HepG2 (cell line): ENCODE data around the gene CYB5R3. TPM values are rescaled to one million over a fixed set of nuclear protein-coding genes. Genes with fewer than 3 reads are reported as not detected.

Experiments
- ADNP ChIP-seq: sonication (generic); formaldehyde crosslinking; IDR thresholded peaks from 2 replicates; pipeline ENCODE4 v1.4.0; 2020; ENCODE audit warnings: missing genetic modification reagents
- FOXO1 ChIP-seq: sonication (generic); formaldehyde crosslinking; IDR thresholded peaks from 2 replicates; pipeline ENCODE4 v1.4.0; 2020; ENCODE audit warnings: missing genetic modification reagents
- MAF1 ChIP-seq: sonication (generic); formaldehyde crosslinking; IDR thresholded peaks from 2 replicates; pipeline ENCODE4 v1.5.0; 2020; ENCODE audit warnings: missing genetic modification reagents, borderline replicate concordance
- NCOA2 ChIP-seq: sonication (generic); formaldehyde crosslinking; IDR thresholded peaks from 2 replicates; pipeline ENCODE4 v1.8.0; 2022; ENCODE audit warnings: inconsistent platforms
- SIN3A ChIP-seq: IDR thresholded peaks from 2 replicates; pipeline ENCODE4 v1.6.1; 2011; ENCODE audit warnings: low read depth, mild to moderate bottlenecking, control low read depth, low read length, borderline replicate concordance
- ZBTB7B ChIP-seq: sonication (generic); formaldehyde crosslinking; IDR thresholded peaks from 2 replicates; pipeline ENCODE4 v1.4.0; 2020; ENCODE audit warnings: missing genetic modification reagents
- ZNF282 ChIP-seq: fragments of 450-650 bp; IDR thresholded peaks from 2 replicates; pipeline ENCODE4 v1.6.1; 2018; ENCODE audit not compliant: partially characterized antibody
- ZNF790 ChIP-seq: sonication (generic); formaldehyde crosslinking; IDR thresholded peaks from 2 replicates; pipeline ENCODE4 v1.8.0; 2022; ENCODE audit warnings: missing genetic modification reagents, mild to moderate bottlenecking, borderline replicate concordance
- polyA plus RNA-seq, 8 experiments: library from polyadenylated mRNA; depleted of rRNA in 3 of 8; stranded (reverse) in 7 of 8; unstranded in 1 of 8; fragments of >200 nt; fragmentation: Illumina TruSeq in 4 of 8; extraction: Trizol in 4 of 8; gene quantifications; 2 replicates each; pipeline versions ENCODE4 v1.2.1 to v1.2.3, GENCODE V29; 2011 to 2016; ENCODE audit warnings: low read depth in 4 of 8, missing spikeins in 1 of 8, mixed read lengths in 1 of 8; ENCODE audit not compliant: insufficient read depth in 1 of 8
- total RNA-seq, 5 experiments: library from RNA; depleted of rRNA; stranded (reverse); fragments of >200 nt; fragmentation: Illumina TruSeq; extraction: Trizol; gene quantifications; 2 replicates each; pipeline ENCODE4 v1.2.3, GENCODE V29; 2016; ENCODE audit warnings: low read depth in 1 of 5
- TF ChIP-seq, protein P1 (sequence below): sonication (generic); formaldehyde crosslinking; IDR thresholded peaks from 2 replicates; pipeline ENCODE4 v1.9.0; 2021; ENCODE audit warnings: mild to moderate bottlenecking, missing genetic modification reagents
- TF ChIP-seq, protein P2 (sequence below): sonication (generic); formaldehyde crosslinking; IDR thresholded peaks from 2 replicates; pipeline ENCODE4 v1.5.0; 2020; ENCODE audit warnings: mild to moderate bottlenecking, missing genetic modification reagents
- TF ChIP-seq, protein P3 (sequence below): sonication (generic); formaldehyde crosslinking; IDR thresholded peaks from 2 replicates; pipeline ENCODE4 v1.4.0; 2020; ENCODE audit warnings: missing genetic modification reagents, mild to moderate bottlenecking, borderline replicate concordance
- TF ChIP-seq, protein P4 (sequence below): sonication (generic); formaldehyde crosslinking; IDR thresholded peaks from 2 replicates; pipeline ENCODE4 v1.5.0; 2020; ENCODE audit warnings: missing genetic modification reagents
- TF ChIP-seq, protein P5 (sequence below): sonication (generic); formaldehyde crosslinking; IDR thresholded peaks from 2 replicates; pipeline ENCODE4 v1.8.0; 2022; ENCODE audit warnings: low read depth, missing genetic modification reagents

The CYB5R3 gene
- total and polyA plus RNA-seq, 2 of the 13 experiments (the other 11 are each of a cell fraction or from before 2014, with no cell fraction given), result 32.4 to 305 TPM

DNA sequence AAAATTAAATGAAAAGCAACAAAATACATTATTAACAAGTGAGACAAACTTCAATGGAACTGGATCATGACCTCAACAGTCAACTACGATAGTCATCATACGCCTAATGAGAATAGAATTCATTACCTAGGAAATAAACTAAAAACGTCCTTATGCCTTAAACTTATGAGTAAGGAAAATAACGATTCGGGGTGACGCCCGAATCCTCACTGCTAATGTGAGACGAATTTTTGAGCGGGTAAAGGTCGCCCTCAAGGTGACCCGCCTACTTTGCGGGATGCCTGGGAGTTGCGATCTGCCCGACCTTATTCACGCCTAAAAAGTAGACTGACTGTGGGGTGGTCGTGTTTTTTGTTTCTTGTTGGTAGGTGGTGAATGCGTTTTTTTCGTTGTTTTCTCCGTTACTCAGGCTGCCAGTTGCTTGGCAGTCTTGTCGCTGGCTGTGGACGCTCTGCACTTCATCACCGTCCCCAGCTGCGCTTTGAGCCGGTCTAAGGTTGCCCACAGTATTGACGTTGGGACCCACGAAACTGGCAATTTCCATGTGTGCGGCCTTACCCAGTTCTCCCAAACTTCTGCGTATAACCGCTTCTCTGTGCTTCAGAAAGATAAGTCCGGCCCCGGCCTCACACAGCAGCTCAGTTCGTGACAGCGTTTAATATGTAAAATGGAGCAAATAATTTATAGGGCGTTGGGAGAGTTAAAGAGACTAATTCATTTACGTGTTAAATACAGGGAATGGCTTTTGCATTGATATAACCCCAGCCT is 33.9 kb downstream of the CYB5R3 start (continued):
- TF ChIP-seq, protein P1, sequence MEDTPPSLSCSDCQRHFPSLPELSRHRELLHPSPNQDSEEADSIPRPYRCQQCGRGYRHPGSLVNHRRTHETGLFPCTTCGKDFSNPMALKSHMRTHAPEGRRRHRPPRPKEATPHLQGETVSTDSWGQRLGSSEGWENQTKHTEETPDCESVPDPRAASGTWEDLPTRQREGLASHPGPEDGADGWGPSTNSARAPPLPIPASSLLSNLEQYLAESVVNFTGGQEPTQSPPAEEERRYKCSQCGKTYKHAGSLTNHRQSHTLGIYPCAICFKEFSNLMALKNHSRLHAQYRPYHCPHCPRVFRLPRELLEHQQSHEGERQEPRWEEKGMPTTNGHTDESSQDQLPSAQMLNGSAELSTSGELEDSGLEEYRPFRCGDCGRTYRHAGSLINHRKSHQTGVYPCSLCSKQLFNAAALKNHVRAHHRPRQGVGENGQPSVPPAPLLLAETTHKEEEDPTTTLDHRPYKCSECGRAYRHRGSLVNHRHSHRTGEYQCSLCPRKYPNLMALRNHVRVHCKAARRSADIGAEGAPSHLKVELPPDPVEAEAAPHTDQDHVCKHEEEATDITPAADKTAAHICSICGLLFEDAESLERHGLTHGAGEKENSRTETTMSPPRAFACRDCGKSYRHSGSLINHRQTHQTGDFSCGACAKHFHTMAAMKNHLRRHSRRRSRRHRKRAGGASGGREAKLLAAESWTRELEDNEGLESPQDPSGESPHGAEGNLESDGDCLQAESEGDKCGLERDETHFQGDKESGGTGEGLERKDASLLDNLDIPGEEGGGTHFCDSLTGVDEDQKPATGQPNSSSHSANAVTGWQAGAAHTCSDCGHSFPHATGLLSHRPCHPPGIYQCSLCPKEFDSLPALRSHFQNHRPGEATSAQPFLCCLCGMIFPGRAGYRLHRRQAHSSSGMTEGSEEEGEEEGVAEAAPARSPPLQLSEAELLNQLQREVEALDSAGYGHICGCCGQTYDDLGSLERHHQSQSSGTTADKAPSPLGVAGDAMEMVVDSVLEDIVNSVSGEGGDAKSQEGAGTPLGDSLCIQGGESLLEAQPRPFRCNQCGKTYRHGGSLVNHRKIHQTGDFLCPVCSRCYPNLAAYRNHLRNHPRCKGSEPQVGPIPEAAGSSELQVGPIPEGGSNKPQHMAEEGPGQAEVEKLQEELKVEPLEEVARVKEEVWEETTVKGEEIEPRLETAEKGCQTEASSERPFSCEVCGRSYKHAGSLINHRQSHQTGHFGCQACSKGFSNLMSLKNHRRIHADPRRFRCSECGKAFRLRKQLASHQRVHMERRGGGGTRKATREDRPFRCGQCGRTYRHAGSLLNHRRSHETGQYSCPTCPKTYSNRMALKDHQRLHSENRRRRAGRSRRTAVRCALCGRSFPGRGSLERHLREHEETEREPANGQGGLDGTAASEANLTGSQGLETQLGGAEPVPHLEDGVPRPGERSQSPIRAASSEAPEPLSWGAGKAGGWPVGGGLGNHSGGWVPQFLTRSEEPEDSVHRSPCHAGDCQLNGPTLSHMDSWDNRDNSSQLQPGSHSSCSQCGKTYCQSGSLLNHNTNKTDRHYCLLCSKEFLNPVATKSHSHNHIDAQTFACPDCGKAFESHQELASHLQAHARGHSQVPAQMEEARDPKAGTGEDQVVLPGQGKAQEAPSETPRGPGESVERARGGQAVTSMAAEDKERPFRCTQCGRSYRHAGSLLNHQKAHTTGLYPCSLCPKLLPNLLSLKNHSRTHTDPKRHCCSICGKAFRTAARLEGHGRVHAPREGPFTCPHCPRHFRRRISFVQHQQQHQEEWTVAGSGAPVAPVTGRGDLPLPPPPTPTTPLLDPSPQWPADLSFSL (CRISPR knock-in tag), result no peak
- peak; percentile 77 for TF ChIP-seq FOXO1 (CRISPR knock-in tag)
- TF ChIP-seq NCOA2 (CRISPR knock-in tag), result peak; percentile 92
- no peak for TF ChIP-seq ZNF282
- TF ChIP-seq, protein P2, sequence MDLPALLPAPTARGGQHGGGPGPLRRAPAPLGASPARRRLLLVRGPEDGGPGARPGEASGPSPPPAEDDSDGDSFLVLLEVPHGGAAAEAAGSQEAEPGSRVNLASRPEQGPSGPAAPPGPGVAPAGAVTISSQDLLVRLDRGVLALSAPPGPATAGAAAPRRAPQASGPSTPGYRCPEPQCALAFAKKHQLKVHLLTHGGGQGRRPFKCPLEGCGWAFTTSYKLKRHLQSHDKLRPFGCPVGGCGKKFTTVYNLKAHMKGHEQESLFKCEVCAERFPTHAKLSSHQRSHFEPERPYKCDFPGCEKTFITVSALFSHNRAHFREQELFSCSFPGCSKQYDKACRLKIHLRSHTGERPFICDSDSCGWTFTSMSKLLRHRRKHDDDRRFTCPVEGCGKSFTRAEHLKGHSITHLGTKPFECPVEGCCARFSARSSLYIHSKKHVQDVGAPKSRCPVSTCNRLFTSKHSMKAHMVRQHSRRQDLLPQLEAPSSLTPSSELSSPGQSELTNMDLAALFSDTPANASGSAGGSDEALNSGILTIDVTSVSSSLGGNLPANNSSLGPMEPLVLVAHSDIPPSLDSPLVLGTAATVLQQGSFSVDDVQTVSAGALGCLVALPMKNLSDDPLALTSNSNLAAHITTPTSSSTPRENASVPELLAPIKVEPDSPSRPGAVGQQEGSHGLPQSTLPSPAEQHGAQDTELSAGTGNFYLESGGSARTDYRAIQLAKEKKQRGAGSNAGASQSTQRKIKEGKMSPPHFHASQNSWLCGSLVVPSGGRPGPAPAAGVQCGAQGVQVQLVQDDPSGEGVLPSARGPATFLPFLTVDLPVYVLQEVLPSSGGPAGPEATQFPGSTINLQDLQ (CRISPR knock-in tag), result peak; percentile 96
- TF ChIP-seq, protein P3, sequence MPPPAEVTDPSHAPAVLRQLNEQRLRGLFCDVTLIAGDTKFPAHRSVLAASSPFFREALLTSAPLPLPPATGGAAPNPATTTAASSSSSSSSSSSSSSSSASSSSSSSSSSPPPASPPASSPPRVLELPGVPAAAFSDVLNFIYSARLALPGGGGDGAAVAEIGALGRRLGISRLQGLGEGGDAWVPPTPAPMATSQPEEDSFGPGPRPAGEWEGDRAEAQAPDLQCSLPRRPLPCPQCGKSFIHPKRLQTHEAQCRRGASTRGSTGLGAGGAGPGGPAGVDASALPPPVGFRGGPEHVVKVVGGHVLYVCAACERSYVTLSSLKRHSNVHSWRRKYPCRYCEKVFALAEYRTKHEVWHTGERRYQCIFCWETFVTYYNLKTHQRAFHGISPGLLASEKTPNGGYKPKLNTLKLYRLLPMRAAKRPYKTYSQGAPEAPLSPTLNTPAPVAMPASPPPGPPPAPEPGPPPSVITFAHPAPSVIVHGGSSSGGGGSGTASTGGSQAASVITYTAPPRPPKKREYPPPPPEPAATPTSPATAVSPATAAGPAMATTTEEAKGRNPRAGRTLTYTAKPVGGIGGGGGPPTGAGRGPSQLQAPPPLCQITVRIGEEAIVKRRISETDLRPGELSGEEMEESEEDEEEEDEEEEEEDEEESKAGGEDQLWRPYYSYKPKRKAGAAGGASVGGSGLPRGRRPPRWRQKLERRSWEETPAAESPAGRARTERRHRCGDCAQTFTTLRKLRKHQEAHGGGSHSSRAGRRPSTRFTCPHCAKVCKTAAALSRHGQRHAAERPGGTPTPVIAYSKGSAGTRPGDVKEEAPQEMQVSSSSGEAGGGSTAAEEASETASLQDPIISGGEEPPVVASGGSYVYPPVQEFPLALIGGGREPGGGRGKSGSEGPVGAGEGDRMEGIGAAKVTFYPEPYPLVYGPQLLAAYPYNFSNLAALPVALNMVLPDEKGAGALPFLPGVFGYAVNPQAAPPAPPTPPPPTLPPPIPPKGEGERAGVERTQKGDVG, result peak; percentile 79; the same call in 1 of the 2 replicates
- TF ChIP-seq SIN3A, result peak; percentile 97
- peak; percentile 91; the same call in 1 of the 2 replicates for TF ChIP-seq MAF1 (CRISPR knock-in tag)
- no peak for TF ChIP-seq ADNP (CRISPR knock-in tag)
- TF ChIP-seq, protein P4, sequence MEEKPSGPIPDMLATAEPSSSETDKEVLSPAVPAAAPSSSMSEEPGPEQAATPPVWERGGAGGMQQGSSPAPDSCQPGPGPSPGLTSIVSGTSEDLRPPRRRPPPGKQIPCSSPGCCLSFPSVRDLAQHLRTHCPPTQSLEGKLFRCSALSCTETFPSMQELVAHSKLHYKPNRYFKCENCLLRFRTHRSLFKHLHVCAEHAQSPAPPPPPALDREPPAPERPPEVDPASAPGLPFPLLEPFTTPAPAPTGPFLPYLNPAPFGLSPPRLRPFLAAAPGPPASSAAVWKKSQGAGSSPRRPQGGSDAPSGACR (CRISPR knock-in tag), result no peak; the same call in 1 of the 2 replicates
- TF ChIP-seq ZNF790 (CRISPR knock-in tag), result no peak
- TF ChIP-seq, protein P5, sequence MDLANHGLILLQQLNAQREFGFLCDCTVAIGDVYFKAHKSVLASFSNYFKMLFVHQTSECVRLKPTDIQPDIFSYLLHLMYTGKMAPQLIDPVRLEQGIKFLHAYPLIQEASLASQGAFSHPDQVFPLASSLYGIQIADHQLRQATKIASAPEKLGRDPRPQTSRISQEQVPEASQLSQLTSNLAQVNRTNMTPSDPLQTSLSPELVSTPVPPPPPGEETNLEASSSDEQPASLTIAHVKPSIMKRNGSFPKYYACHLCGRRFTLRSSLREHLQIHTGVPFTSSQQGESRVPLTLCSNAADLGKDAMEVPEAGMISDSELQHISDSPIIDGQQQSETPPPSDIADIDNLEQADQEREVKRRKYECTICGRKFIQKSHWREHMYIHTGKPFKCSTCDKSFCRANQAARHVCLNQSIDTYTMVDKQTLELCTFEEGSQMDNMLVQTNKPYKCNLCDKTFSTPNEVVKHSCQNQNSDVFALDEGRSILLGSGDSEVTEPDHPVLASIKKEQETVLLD (CRISPR knock-in tag), result peak; percentile 87; the same call in 1 of the 2 replicates
- TF ChIP-seq ZBTB7B (CRISPR knock-in tag), result peak; percentile 90
